Activated T-helper 17 cell treated with anti-CD3 and anti-CD28 coated beads, Interleukin-2, amount 50 U/mL, for 72 hours (primary cell): Measurements from ENCODE around the gene PROK1. TPM values are rescaled to one million over a fixed set of nuclear protein-coding genes. Genes with fewer than 3 reads are reported as not detected.

ENCODE experiments used
- ATAC-seq: fragments of 150-1000 bp; cut with Tn5 transposase; replicated peaks from 2 replicates; pipeline ENCODE4 v1.10.0; 2021; ENCODE audit warnings: mild to moderate bottlenecking, moderate library complexity
- H3K27ac Mint-ChIP-seq: one replicate; pipeline ENCODE4 v1.8.0; 2022; ENCODE audit warnings: mixed read lengths
- H3K27me3 Mint-ChIP-seq: one replicate; pipeline ENCODE4 v1.8.0; 2022; ENCODE audit warnings: mixed read lengths
- H3K36me3 Mint-ChIP-seq: one replicate; pipeline ENCODE4 v1.8.0; 2022; ENCODE audit warnings: low read depth, mild to moderate bottlenecking, mixed read lengths
- H3K4me1 Mint-ChIP-seq: one replicate; pipeline ENCODE4 v1.8.0; 2022; ENCODE audit warnings: mixed read lengths
- H3K4me3 Mint-ChIP-seq: one replicate; pipeline ENCODE4 v1.8.0; 2022; ENCODE audit warnings: mild to moderate bottlenecking, mixed read lengths
- H3K9me3 Mint-ChIP-seq: one replicate; pipeline ENCODE4 v1.8.0; 2022; ENCODE audit warnings: mixed read lengths
- total RNA-seq, 2 donors: library from RNA; stranded (reverse); gene quantifications; one replicate each; pipeline ENCODE4 v1.2.3, GENCODE V29; 2022

The PROK1 gene
- total RNA-seq, 2 donors from 2014 or later, result not detected

- no peaks in the 10 kb centered on the region for H3K27me3 Mint-ChIP-seq
- H3K27ac Mint-ChIP-seq, result no peak overlapping the region
- H3K36me3 Mint-ChIP-seq, result no peaks in the 10 kb centered on the region
Measured at GRCh38 chr1:110465814-110466380, 14.9 kb downstream of the PROK1 start.

GRCh38 chr1:110466646-110467280 lies 15.8 kb downstream of the PROK1 start:
- Mint-ChIP-seq H3K27me3 (no peaks in the 10 kb centered on the region), H3K27ac (no peak overlapping the region), H3K4me3 (no peak overlapping the region), H3K9me3 (no peaks in the 10 kb centered on the region), H3K4me1 (no peaks in the 10 kb centered on the region), H3K36me3 (no peaks in the 10 kb centered on the region)
- no peak for ATAC-seq

More at GRCh38 chr1:110465814-110466380, 14.9 kb downstream of the PROK1 start:
- Mint-ChIP-seq H3K4me3 (no peak overlapping the region), H3K9me3 (no peaks in the 10 kb centered on the region), H3K4me1 (no peaks in the 10 kb centered on the region)
- ATAC-seq, result no peak

GRCh38 chr1:110471131-110471530 lies 20.2 kb downstream of the PROK1 start:
- Mint-ChIP-seq H3K27me3 (peaks cover 4% of the 10 kb centered on the region), H3K9me3 (no peaks in the 10 kb centered on the region), H3K4me3 (no peak overlapping the region), H3K36me3 (no peaks in the 10 kb centered on the region), H3K27ac (no peak overlapping the region), H3K4me1 (no peaks in the 10 kb centered on the region)
- ATAC-seq, result no peak

- Mint-ChIP-seq H3K27me3 (peaks cover 8% of the 10 kb centered on the region), H3K36me3 (no peaks in the 10 kb centered on the region), H3K27ac (no peak overlapping the region), H3K4me3 (no peak overlapping the region), H3K4me1 (peaks cover 6% of the 10 kb centered on the region), H3K9me3 (no peaks in the 10 kb centered on the region)
- no peak for ATAC-seq
Measured at GRCh38 chr1:110472546-110472945, 21.6 kb downstream of the PROK1 start.

- Mint-ChIP-seq H3K36me3 (no peaks in the 10 kb centered on the region), H3K4me3 (no peak overlapping the region), H3K27ac (no peak overlapping the region), H3K27me3 (peaks cover 8% of the 10 kb centered on the region), H3K9me3 (no peaks in the 10 kb centered on the region), H3K4me1 (peaks cover 6% of the 10 kb centered on the region)
- no peak for ATAC-seq
Measured at GRCh38 chr1:110474444-110474843, 23.5 kb downstream of the PROK1 start.

- no peaks in the 10 kb centered on the region for H3K9me3 Mint-ChIP-seq
- no peaks in the 10 kb centered on the region for H3K36me3 Mint-ChIP-seq
- H3K27ac Mint-ChIP-seq, result no peak overlapping the region
- H3K27me3 Mint-ChIP-seq, result peaks cover 8% of the 10 kb centered on the region
- no peak for ATAC-seq
- no peak overlapping the region for H3K4me3 Mint-ChIP-seq
- H3K4me1 Mint-ChIP-seq, result peaks cover 6% of the 10 kb centered on the region
Measured at GRCh38 chr1:110475362-110476027, 24.5 kb downstream of the PROK1 start.

- no peak overlapping the region for H3K27ac Mint-ChIP-seq
- no peaks in the 10 kb centered on the region for H3K36me3 Mint-ChIP-seq
- H3K27me3 Mint-ChIP-seq, result peaks cover 8% of the 10 kb centered on the region
- no peak overlapping the region for H3K4me3 Mint-ChIP-seq
- H3K4me1 Mint-ChIP-seq, result peaks cover 6% of the 10 kb centered on the region
- no peak for ATAC-seq
- H3K9me3 Mint-ChIP-seq, result no peaks in the 10 kb centered on the region
Measured at GRCh38 chr1:110476028-110476765, 25.2 kb downstream of the PROK1 start.

GRCh38 chr1:110477041-110477440 lies 26.1 kb downstream of the PROK1 start:
- H3K27ac Mint-ChIP-seq, result no peak overlapping the region
- H3K27me3 Mint-ChIP-seq, result peaks cover 8% of the 10 kb centered on the region
- H3K36me3 Mint-ChIP-seq, result no peaks in the 10 kb centered on the region
- no peaks in the 10 kb centered on the region for H3K9me3 Mint-ChIP-seq
- peaks cover 6% of the 10 kb centered on the region for H3K4me1 Mint-ChIP-seq
- no peak overlapping the region for H3K4me3 Mint-ChIP-seq
- peak; percentile 86 for ATAC-seq

GRCh38 chr1:110477445-110477957 lies 26.6 kb downstream of the PROK1 start:
- Mint-ChIP-seq H3K4me1 (peaks cover 6% of the 10 kb centered on the region), H3K27me3 (peaks cover 8% of the 10 kb centered on the region), H3K9me3 (no peaks in the 10 kb centered on the region), H3K27ac (peak overlapping the region; percentile 4), H3K4me3 (no peak overlapping the region), H3K36me3 (no peaks in the 10 kb centered on the region)
- ATAC-seq, result no peak

GRCh38 chr1:110477967-110478640 lies 27.2 kb downstream of the PROK1 start:
- Mint-ChIP-seq H3K9me3 (no peaks in the 10 kb centered on the region), H3K36me3 (no peaks in the 10 kb centered on the region), H3K27ac (peak overlapping the region; percentile 4), H3K27me3 (peaks cover 4% of the 10 kb centered on the region), H3K4me3 (no peak overlapping the region), H3K4me1 (peaks cover 6% of the 10 kb centered on the region)
- ATAC-seq, result no peak

- Mint-ChIP-seq H3K4me1 (peaks cover 14% of the 10 kb centered on the region), H3K27ac (no peak overlapping the region), H3K4me3 (no peak overlapping the region), H3K9me3 (no peaks in the 10 kb centered on the region), H3K36me3 (no peaks in the 10 kb centered on the region), H3K27me3 (peaks cover 7% of the 10 kb centered on the region)
- no peak for ATAC-seq
Measured at GRCh38 chr1:110478886-110479285, 27.9 kb downstream of the PROK1 start.

- H3K9me3 Mint-ChIP-seq, result no peaks in the 10 kb centered on the region
- no peaks in the 10 kb centered on the region for H3K36me3 Mint-ChIP-seq
- no peak overlapping the region for H3K4me3 Mint-ChIP-seq
- no peak for ATAC-seq
- no peak overlapping the region for H3K27ac Mint-ChIP-seq
- peaks cover 12% of the 10 kb centered on the region for H3K27me3 Mint-ChIP-seq
- H3K4me1 Mint-ChIP-seq, result peaks cover 14% of the 10 kb centered on the region
Measured at GRCh38 chr1:110480356-110481096, 29.6 kb downstream of the PROK1 start.

GRCh38 chr1:110481968-110482623 lies 31.1 kb downstream of the PROK1 start:
- Mint-ChIP-seq H3K9me3 (no peaks in the 10 kb centered on the region), H3K27me3 (peaks cover 7% of the 10 kb centered on the region), H3K4me3 (no peak overlapping the region), H3K4me1 (peaks cover 9% of the 10 kb centered on the region), H3K36me3 (no peaks in the 10 kb centered on the region), H3K27ac (no peak overlapping the region)
- ATAC-seq, result no peak
